Endothelial cell of umbilical vein (primary cell): ENCODE measurements around the gene ATAD2B. TPM values are rescaled to one million over a fixed set of nuclear protein-coding genes. Genes with fewer than 3 reads are reported as not detected.

Experiments
- BruUV-seq: library from RNA; stranded (reverse); fragments of 400-500 nt; replicated peaks from 2 replicates; lab custom pipeline; 2021; lab: Mats Ljungman, UMichigan
- CTCF ChIA-PET: fragments of 300-600, 350-600 bp; sonication (Branson Sonifier 250); formaldehyde crosslinking; loops from one replicate; lab custom pipeline; 2021; ENCODE audit warnings: antibody characterized with exemption, inconsistent platforms; lab: Charles Lee
- POLR2A ChIA-PET: fragments of 300-600, 350-600 bp; sonication (Branson Sonifier 250); formaldehyde crosslinking; loops from one replicate; lab custom pipeline; 2021; ENCODE audit warnings: antibody characterized with exemption, inconsistent platforms; lab: Charles Lee
- DNase-seq: peaks from one replicate; pipeline ENCODE4 v3.0.0-alpha.2; 2011; ENCODE audit warnings: low read depth, low spot score
- FAIRE-seq: peaks from 2 replicates; lab custom pipeline; 2011; peaks lifted over from hg19 to GRCh38; lab: Jason Lieb, UNC
- H2AFZ ChIP-seq: 2 replicates; pipeline ENCODE4 v1.6.0; 2012; ENCODE audit warnings: low read depth, low read length, control low read depth, inconsistent platforms
- H3K27ac ChIP-seq: 2 replicates; pipeline ENCODE4 v1.5.1; 2011; ENCODE audit warnings: low read depth, mild to moderate bottlenecking, control low read depth, low read length, moderate library complexity; ENCODE audit not compliant: insufficient read depth
- H3K27me3 ChIP-seq, 2 experiments: 2 replicates each; pipeline versions ENCODE4 v1.6.0 to v1.6.1; 2011; ENCODE audit warnings: low read length in 2 of 2, mixed read lengths in 1 of 2; ENCODE audit not compliant: control insufficient read depth in 2 of 2, insufficient read depth in 2 of 2
- H3K36me3 ChIP-seq, 2 experiments: 2 replicates in 1 of 2; 3 replicates in 1 of 2; pipeline ENCODE4 v1.5.1; 2011; ENCODE audit warnings: low read length in 2 of 2, mild to moderate bottlenecking in 1 of 2, moderate library complexity in 1 of 2; ENCODE audit not compliant: control insufficient read depth in 2 of 2, insufficient read depth in 2 of 2; ENCODE audit errors: extremely low read depth in 1 of 2
- H3K4me1 ChIP-seq: 3 replicates; pipeline ENCODE4 v1.5.1; 2011; ENCODE audit warnings: mild to moderate bottlenecking, low read length; ENCODE audit not compliant: control insufficient read depth, insufficient read depth; ENCODE audit errors: extremely low read depth
- H3K4me2 ChIP-seq: 2 replicates; pipeline ENCODE4 v1.6.1; 2011; ENCODE audit warnings: low read length, control low read depth, mixed read lengths; ENCODE audit not compliant: insufficient read depth
- H3K4me3 ChIP-seq, 3 experiments: fragments of 200-600 bp in 1 of 3; sonication (generic), shearing (Covaris generic) in 1 of 3; replicated peaks in 1 of 3; 2 replicates each; pipeline ENCODE4 v1.5.1; 2011 to 2016; ENCODE audit warnings: control low read depth in 3 of 3, low read length in 3 of 3, mild to moderate bottlenecking in 2 of 3, inconsistent platforms in 1 of 3, low read depth in 1 of 3, moderate library complexity in 1 of 3; ENCODE audit not compliant: insufficient read depth in 1 of 3
- H3K79me2 ChIP-seq: 2 replicates; pipeline ENCODE4 v1.6.0; 2012; ENCODE audit warnings: low read length, inconsistent platforms; ENCODE audit not compliant: control insufficient read depth, insufficient read depth
- H3K9ac ChIP-seq: replicated peaks from 2 replicates; pipeline ENCODE3; 2011; ENCODE audit warnings: low read length, control low read depth; ENCODE audit not compliant: insufficient read depth; ENCODE audit errors: extremely low read depth
- H3K9me1 ChIP-seq: replicated peaks from 3 replicates; pipeline ENCODE4 v1.6.0; 2011; ENCODE audit warnings: mild to moderate bottlenecking, low read length; ENCODE audit not compliant: control insufficient read depth, insufficient read depth; ENCODE audit errors: extremely low read depth
- H3K9me3 ChIP-seq: replicated peaks from 2 replicates; pipeline ENCODE4 v1.5.1; 2012; ENCODE audit warnings: low read length, inconsistent platforms; ENCODE audit not compliant: control insufficient read depth, insufficient read depth
- H4K20me1 ChIP-seq: replicated peaks from 2 replicates; pipeline ENCODE3; 2011; ENCODE audit warnings: mild to moderate bottlenecking, low read length; ENCODE audit not compliant: control insufficient read depth, insufficient read depth; ENCODE audit errors: extremely low read depth
- EZH2 ChIP-seq: IDR thresholded peaks from 2 replicates; pipeline ENCODE4 v1.6.1; 2012; ENCODE audit warnings: borderline replicate concordance, low read depth, mild to moderate bottlenecking, moderate library complexity, low read length, inconsistent platforms; ENCODE audit not compliant: severe bottlenecking
- FOS ChIP-seq: IDR thresholded peaks from 2 replicates; pipeline ENCODE4 v1.6.1; 2011; ENCODE audit warnings: mild to moderate bottlenecking, low read length, moderate library complexity, borderline replicate concordance; ENCODE audit not compliant: insufficient read depth
- GATA2 ChIP-seq: IDR thresholded peaks from 2 replicates; pipeline ENCODE4 v1.7.0; 2011; ENCODE audit warnings: low read depth, mild to moderate bottlenecking, moderate library complexity, mixed read lengths, low read length; ENCODE audit not compliant: insufficient read length, insufficient read depth
- JUN ChIP-seq: IDR thresholded peaks from 2 replicates; pipeline ENCODE4 v1.6.1; 2011; ENCODE audit warnings: borderline replicate concordance, low read depth; ENCODE audit not compliant: insufficient read length, insufficient read depth
- MYC ChIP-seq: IDR thresholded peaks from one replicate; pipeline ENCODE4 v1.6.1; 2011; ENCODE audit warnings: mild to moderate bottlenecking, low read depth, low read length
- POLR2A ChIP-seq: IDR thresholded peaks from 2 replicates; pipeline ENCODE4 v1.6.1; 2012; ENCODE audit warnings: low read depth, mild to moderate bottlenecking, control low read depth, low read length
- POLR2AphosphoS5 ChIP-seq: IDR thresholded peaks from 2 replicates; pipeline ENCODE4 v1.6.1; 2012; ENCODE audit warnings: low read depth, mild to moderate bottlenecking, control low read depth, low read length, moderate library complexity; ENCODE audit not compliant: insufficient read depth
- dilution Hi-C: fragments of 300-500 bp; cut with MboI; formaldehyde crosslinking; loops from one replicate; pipeline ENCODE4 v1.15.0; 2019; ENCODE audit warnings: low sequenced_read_pairs; ENCODE audit not compliant: extremely low pct_ligation_motif_present
- intact Hi-C: fragments of 100-400 bp; cut with micrococcal nuclease; formaldehyde crosslinking; loops from one replicate; pipeline ENCODE4 v1.10.0; 2022
- polyA plus RNA-seq, 4 experiments: library from polyadenylated mRNA; depleted of rRNA in 3 of 4; stranded (reverse) in 3 of 4; unstranded in 1 of 4; fragments of >200 nt; gene quantifications; 2 replicates each; pipeline versions ENCODE4 v1.2.1 to v1.2.3, GENCODE V29; 2011 to 2012; ENCODE audit warnings: missing spikeins in 1 of 4
- total RNA-seq: library from RNA; stranded (reverse); gene quantifications from 2 replicates; pipeline ENCODE4 v1.2.3, GENCODE V29; 2021
- TF ChIP-seq, protein P1 (sequence below), 2 donors: IDR thresholded peaks; 1 replicate in 1 of 2; 2 replicates in 1 of 2; pipeline ENCODE4 v1.5.1; 2011; ENCODE audit warnings: low read length in 2 of 2, mild to moderate bottlenecking in 2 of 2, moderate library complexity in 2 of 2, control low read depth in 1 of 2, inconsistent platforms in 1 of 2, low read depth in 1 of 2; ENCODE audit not compliant: insufficient read depth in 1 of 2; ENCODE audit errors: extremely low read depth in 1 of 2
- TF ChIP-seq, protein P2 (sequence below): IDR thresholded peaks from 2 replicates; pipeline ENCODE4 v1.6.1; 2011; ENCODE audit not compliant: insufficient read depth, insufficient read length

The ATAD2B gene
- total and polyA plus RNA-seq, 2 donors (not counting 3 experiments of a cell fraction or from before 2014, with no cell fraction given): 2.5 to 19.1 TPM

DNA sequence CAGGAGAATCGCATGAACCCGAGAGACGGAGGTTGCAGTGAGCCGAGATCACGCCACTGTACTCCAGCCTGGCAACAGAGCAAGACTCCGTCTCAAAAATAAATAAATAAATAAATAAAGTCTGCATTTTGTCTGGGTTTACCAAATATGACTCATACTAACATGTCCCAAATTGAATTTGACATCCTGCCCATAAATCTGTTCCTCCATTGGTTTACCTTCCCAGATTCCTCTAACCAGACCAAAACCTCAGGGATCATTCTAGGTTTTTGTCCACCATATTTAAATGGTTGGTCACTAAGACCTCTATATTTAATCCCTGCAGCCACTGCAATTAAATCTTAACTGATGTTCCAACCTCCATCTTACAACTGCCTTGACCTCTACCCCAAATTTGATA, 150.9 kb downstream of the ATAD2B start:
- intact Hi-C loops: no loop called here

More for the DNA sequence above, 150.9 kb downstream of the ATAD2B start:
- H3K79me2 ChIP-seq: no peaks in the 10 kb centered on the region
- dilution Hi-C loops: no loop called here
- TF ChIP-seq, protein P1, sequence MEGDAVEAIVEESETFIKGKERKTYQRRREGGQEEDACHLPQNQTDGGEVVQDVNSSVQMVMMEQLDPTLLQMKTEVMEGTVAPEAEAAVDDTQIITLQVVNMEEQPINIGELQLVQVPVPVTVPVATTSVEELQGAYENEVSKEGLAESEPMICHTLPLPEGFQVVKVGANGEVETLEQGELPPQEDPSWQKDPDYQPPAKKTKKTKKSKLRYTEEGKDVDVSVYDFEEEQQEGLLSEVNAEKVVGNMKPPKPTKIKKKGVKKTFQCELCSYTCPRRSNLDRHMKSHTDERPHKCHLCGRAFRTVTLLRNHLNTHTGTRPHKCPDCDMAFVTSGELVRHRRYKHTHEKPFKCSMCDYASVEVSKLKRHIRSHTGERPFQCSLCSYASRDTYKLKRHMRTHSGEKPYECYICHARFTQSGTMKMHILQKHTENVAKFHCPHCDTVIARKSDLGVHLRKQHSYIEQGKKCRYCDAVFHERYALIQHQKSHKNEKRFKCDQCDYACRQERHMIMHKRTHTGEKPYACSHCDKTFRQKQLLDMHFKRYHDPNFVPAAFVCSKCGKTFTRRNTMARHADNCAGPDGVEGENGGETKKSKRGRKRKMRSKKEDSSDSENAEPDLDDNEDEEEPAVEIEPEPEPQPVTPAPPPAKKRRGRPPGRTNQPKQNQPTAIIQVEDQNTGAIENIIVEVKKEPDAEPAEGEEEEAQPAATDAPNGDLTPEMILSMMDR (IDR thresholded peaks at IDR 0.05; ENCODE audit: extremely low read depth in 1 of 2, insufficient read depth in 1 of 2, low read depth in 1 of 2, low read length in 2 of 2): no peak
- TF ChIP-seq FOS: no peak
- TF ChIP-seq MYC: no peak
- no peak for TF ChIP-seq POLR2AphosphoS5
- TF ChIP-seq POLR2A: no peak
- TF ChIP-seq JUN: no peak
- TF ChIP-seq EZH2: no peak
- no peak for TF ChIP-seq GATA2
- TF ChIP-seq, protein P2, sequence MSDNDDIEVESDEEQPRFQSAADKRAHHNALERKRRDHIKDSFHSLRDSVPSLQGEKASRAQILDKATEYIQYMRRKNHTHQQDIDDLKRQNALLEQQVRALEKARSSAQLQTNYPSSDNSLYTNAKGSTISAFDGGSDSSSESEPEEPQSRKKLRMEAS: no peak
- H3K4me1 ChIP-seq: no peaks in the 10 kb centered on the region
- no peaks in the 10 kb centered on the region for H3K27me3 ChIP-seq
- FAIRE-seq: no peak
- H3K4me3 ChIP-seq: no peak overlapping the region
- no TSS peak for BruUV-seq
- no peak overlapping the region for H3K4me2 ChIP-seq
- no peaks in the 10 kb centered on the region for H4K20me1 ChIP-seq
- no peak overlapping the region for H2AFZ ChIP-seq
- H3K9ac ChIP-seq: no peak overlapping the region
- CTCF ChIA-PET: no interaction called here
- H3K36me3 ChIP-seq: peaks cover 0 to 2% of the 10 kb centered on the region in 2 experiments
- no peak overlapping the region for H3K27ac ChIP-seq
- H3K9me1 ChIP-seq: no peaks in the 10 kb centered on the region
- DNase-seq: no peak
- H3K9me3 ChIP-seq: no peaks in the 10 kb centered on the region
- POLR2A ChIA-PET: no interaction called here
